ENCODE data around the gene SUPT4H1. TPM values are rescaled to one million over a fixed set of nuclear protein-coding genes. Genes with fewer than 3 reads are reported as not detected.
A peak's percentile ranks its signal among the peaks of the same experiment; 100 is the strongest.

Gene SUPT4H1
- total RNA-seq, 1 experiment from 2014 or later, result 74.8 TPM

DNA sequence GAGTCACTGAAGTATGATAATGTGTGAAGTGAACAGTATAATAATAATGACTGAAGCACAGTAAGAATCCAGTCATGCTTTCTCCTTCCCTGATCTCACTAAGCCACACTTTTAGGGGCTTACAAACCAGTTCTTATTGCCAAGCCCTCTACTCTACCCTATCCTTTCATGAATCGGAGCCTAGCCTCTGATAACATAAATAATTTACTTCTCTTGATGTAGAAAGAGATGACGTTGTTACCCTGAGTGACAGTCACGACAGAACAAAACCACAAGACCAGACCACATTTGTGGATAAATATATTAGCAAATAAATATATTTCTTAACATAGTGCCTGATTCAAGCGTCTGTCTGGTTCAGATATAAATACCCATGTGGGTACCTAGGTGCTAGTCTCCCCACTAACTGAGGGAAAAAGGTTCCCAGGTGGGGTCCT is 1.4 kb upstream of the SUPT4H1 start:
- H3K4me1 ChIP-seq (replicated peaks; ENCODE audit: insufficient read depth), result peaks cover 16% of the 10 kb centered on the region
- intact Hi-C loops (cut with micrococcal nuclease; ENCODE audit: unreplicated experiment), result loop anchor here (2.0 kb wide), 1 partner anchor 23 kb away; no protein-coding TSS in a partner anchor
- no peaks in the 10 kb centered on the region for H3K9me3 ChIP-seq (ENCODE audit: insufficient read depth, low read depth)
- H3K4me2 ChIP-seq, result peak overlapping the region; percentile 91
- peaks cover 11% of the 10 kb centered on the region; the same call in 1 of the 2 replicates for H3K36me3 ChIP-seq (ENCODE audit: low read depth)
- POLR2A ChIA-PET (ENCODE audit: unreplicated experiment), result interaction anchor here (0.5 to 0.6 kb wide), 2 partner anchors 104 to 270 kb away, joined by 5 read pairs; partner anchors contain the start of gene DYNLL2
- BruUV-seq (replicated peaks), result no TSS peak
- H3K27ac ChIP-seq, result no peak overlapping the region
- peak overlapping the region; percentile 99 for H3K4me3 ChIP-seq
- H3K79me2 ChIP-seq (ENCODE audit: low read depth), result peaks cover 14% of the 10 kb centered on the region
- CTCF ChIA-PET, result interaction anchor here (2.5 kb wide), 1 partner anchor 64 kb away, joined by 20 read pairs; the partner anchor contains the start of gene RNF43
- H3K9me2 ChIP-seq (ENCODE audit: insufficient read depth), result no peaks in the 10 kb centered on the region
- peak overlapping the region; percentile 96; the same call in 1 of the 2 replicates for H2AFZ ChIP-seq
- H3F3A ChIP-seq (ENCODE audit: insufficient read depth, low read depth), result peaks cover 9% of the 10 kb centered on the region
- TF ChIP-seq EZH2 (IDR thresholded peaks at IDR 0.05; ENCODE audit: low read depth), result no peak
- TF ChIP-seq, protein P1, sequence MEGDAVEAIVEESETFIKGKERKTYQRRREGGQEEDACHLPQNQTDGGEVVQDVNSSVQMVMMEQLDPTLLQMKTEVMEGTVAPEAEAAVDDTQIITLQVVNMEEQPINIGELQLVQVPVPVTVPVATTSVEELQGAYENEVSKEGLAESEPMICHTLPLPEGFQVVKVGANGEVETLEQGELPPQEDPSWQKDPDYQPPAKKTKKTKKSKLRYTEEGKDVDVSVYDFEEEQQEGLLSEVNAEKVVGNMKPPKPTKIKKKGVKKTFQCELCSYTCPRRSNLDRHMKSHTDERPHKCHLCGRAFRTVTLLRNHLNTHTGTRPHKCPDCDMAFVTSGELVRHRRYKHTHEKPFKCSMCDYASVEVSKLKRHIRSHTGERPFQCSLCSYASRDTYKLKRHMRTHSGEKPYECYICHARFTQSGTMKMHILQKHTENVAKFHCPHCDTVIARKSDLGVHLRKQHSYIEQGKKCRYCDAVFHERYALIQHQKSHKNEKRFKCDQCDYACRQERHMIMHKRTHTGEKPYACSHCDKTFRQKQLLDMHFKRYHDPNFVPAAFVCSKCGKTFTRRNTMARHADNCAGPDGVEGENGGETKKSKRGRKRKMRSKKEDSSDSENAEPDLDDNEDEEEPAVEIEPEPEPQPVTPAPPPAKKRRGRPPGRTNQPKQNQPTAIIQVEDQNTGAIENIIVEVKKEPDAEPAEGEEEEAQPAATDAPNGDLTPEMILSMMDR (conservative IDR thresholded peaks at IDR 0.05), result no peak
- H3K27me3 ChIP-seq (ENCODE audit: insufficient read depth, low read depth), result 0 out of 2 replicates have a peak, but pooled peaks cover 4% of the 10 kb centered on the region
- no peak for DNase-seq
- no peaks in the 10 kb centered on the region for H4K20me1 ChIP-seq (ENCODE audit: insufficient read depth)

- Histone ChIP-seq H3K4me3 (peak overlapping the region; percentile 99), H3F3A (ENCODE audit: insufficient read depth, low read depth) (peaks cover 9% of the 10 kb centered on the region), H3K79me2 (ENCODE audit: low read depth) (peaks cover 14% of the 10 kb centered on the region), H3K27ac (peak overlapping the region; percentile 64), H3K36me3 (ENCODE audit: low read depth) (peaks cover 16% of the 10 kb centered on the region; the same call in 1 of the 2 replicates), H3K4me1 (replicated peaks; ENCODE audit: insufficient read depth) (peaks cover 16% of the 10 kb centered on the region), H3K27me3 (ENCODE audit: insufficient read depth, low read depth) (0 out of 2 replicates have a peak, but pooled peaks cover 4% of the 10 kb centered on the region), H2AFZ (peak overlapping the region; percentile 96), H3K9me2 (ENCODE audit: insufficient read depth) (no peaks in the 10 kb centered on the region), H3K9me3 (ENCODE audit: insufficient read depth, low read depth) (no peaks in the 10 kb centered on the region), H4K20me1 (ENCODE audit: insufficient read depth) (peaks cover 2% of the 10 kb centered on the region; the same call in 1 of the 2 replicates), H3K4me2 (peak overlapping the region; percentile 91)
- TF ChIP-seq, protein P1 (conservative IDR thresholded peaks at IDR 0.05), result no peak
- no peak for TF ChIP-seq EZH2 (IDR thresholded peaks at IDR 0.05; ENCODE audit: low read depth)
- DNase-seq, result peak in 1 of 2 experiments; percentile 22
- ChIA-PET CTCF (interaction anchor here (2.5 kb wide), 1 partner anchor 65 kb away, joined by 20 read pairs; the partner anchor contains the start of gene RNF43), POLR2A (ENCODE audit: unreplicated experiment) (interaction anchor here (0.5 to 1.3 kb wide), 10 partner anchors 32 to 1355 kb away, joined by 3 to 28 read pairs (median 5); partner anchors contain the start of genes DYNLL2, PTRH2, RNF43 and VMP1)
- intact Hi-C loops (cut with micrococcal nuclease; ENCODE audit: unreplicated experiment), result loop anchor here (1.0 to 2.0 kb wide), 4 partner anchors 24 to 165 kb away; partner anchors contain the start of gene RNF43
- BruUV-seq (replicated peaks), result TSS peak; percentile 91
These were observed 791 bp upstream of the SUPT4H1 start for GRCh38 chr17:58352596-58353388.

GRCh38 chr17:58351182-58351581 is 819 bp downstream of the SUPT4H1 start:
- Histone ChIP-seq H3F3A (ENCODE audit: insufficient read depth, low read depth) (peaks cover 9% of the 10 kb centered on the region), H3K79me2 (ENCODE audit: low read depth) (peaks cover 14% of the 10 kb centered on the region), H3K9me2 (ENCODE audit: insufficient read depth) (no peaks in the 10 kb centered on the region), H4K20me1 (ENCODE audit: insufficient read depth) (peaks cover 3% of the 10 kb centered on the region; the same call in 1 of the 2 replicates), H3K4me1 (replicated peaks; ENCODE audit: insufficient read depth) (peaks cover 16% of the 10 kb centered on the region), H3K27ac (no peak overlapping the region), H3K9me3 (ENCODE audit: insufficient read depth, low read depth) (no peaks in the 10 kb centered on the region), H3K27me3 (ENCODE audit: insufficient read depth, low read depth) (0 out of 2 replicates have a peak, but pooled peaks cover 4% of the 10 kb centered on the region), H2AFZ (no peak overlapping the region), H3K4me3 (peak overlapping the region; percentile 99), H3K36me3 (ENCODE audit: low read depth) (peaks cover 20% of the 10 kb centered on the region; the same call in 1 of the 2 replicates), H3K4me2 (peak overlapping the region; percentile 91)
- TF ChIP-seq, protein P1 (conservative IDR thresholded peaks at IDR 0.05), result no peak
- TF ChIP-seq EZH2 (IDR thresholded peaks at IDR 0.05; ENCODE audit: low read depth), result no peak
- intact Hi-C loops (cut with micrococcal nuclease; ENCODE audit: unreplicated experiment), result no loop called here
- BruUV-seq (replicated peaks), result TSS peak; percentile 31
- ChIA-PET POLR2A (ENCODE audit: unreplicated experiment) (no interaction called here), CTCF (interaction anchor here (0.6 to 2.5 kb wide), 2 partner anchors 35 to 66 kb away, joined by 3 to 20 read pairs; partner anchors contain the start of gene RNF43)
- no peak for DNase-seq
